Activated CD4-positive, alpha-beta T cell treated with anti-CD3 and anti-CD28 coated beads for 36 hours (primary cell): ENCODE data around the gene LIN7A. TPM values are rescaled to one million over a fixed set of nuclear protein-coding genes. Genes with fewer than 3 reads are reported as not detected.

Source experiments
- ATAC-seq: fragments of 200-7000 bp; cut with Tn5 transposase; one replicate; pipeline ENCODE4 v1.10.0; 2021; ENCODE audit warnings: mild to moderate bottlenecking, moderate library complexity
- CTCF ChIA-PET: fragments of 350-600 bp; sonication (Branson Sonifier 250); formaldehyde crosslinking; loops from one replicate; lab custom pipeline; 2021; ENCODE audit warnings: antibody characterized with exemption; lab: Charles Lee
- POLR2A ChIA-PET: fragments of 350-600 bp; sonication (Branson Sonifier 250); formaldehyde crosslinking; loops from one replicate; lab custom pipeline; 2021; ENCODE audit warnings: antibody characterized with exemption, inconsistent platforms; lab: Charles Lee
- DNase-seq: peaks from one replicate; pipeline ENCODE4 v3.0.0-alpha.2; 2020
- H3K27ac Mint-ChIP-seq: one replicate; pipeline ENCODE4 v1.8.0; 2021; ENCODE audit warnings: mixed read lengths
- H3K27me3 Mint-ChIP-seq: one replicate; pipeline ENCODE4 v1.8.0; 2021; ENCODE audit warnings: mixed read lengths
- H3K36me3 Mint-ChIP-seq: one replicate; pipeline ENCODE4 v1.8.0; 2021; ENCODE audit warnings: low read depth, mixed read lengths
- H3K4me1 Mint-ChIP-seq: one replicate; pipeline ENCODE4 v1.8.0; 2021; ENCODE audit warnings: mixed read lengths
- H3K4me3 Mint-ChIP-seq: one replicate; pipeline ENCODE4 v1.8.0; 2021; ENCODE audit warnings: mild to moderate bottlenecking, moderate library complexity, mixed read lengths
- H3K9me3 Mint-ChIP-seq: one replicate; pipeline ENCODE4 v1.8.0; 2021; ENCODE audit warnings: low read depth, mixed read lengths
- intact Hi-C, 2 experiments: fragments of 100-400 bp; cut with DNase I in 1 of 2; cut with micrococcal nuclease in 1 of 2; formaldehyde crosslinking; loops; one replicate each; pipeline versions ENCODE4 v1.14.2 to v1.15.1; 2022 to 2024; cut with DNase I, micrococcal nuclease
- total RNA-seq, 2 experiments: library from RNA; stranded (reverse); gene quantifications; one replicate each; pipeline ENCODE4 v1.2.3, GENCODE V29; 2021

LIN7A gene
- total RNA-seq, 2 experiments from 2014 or later = not detected

DNA sequence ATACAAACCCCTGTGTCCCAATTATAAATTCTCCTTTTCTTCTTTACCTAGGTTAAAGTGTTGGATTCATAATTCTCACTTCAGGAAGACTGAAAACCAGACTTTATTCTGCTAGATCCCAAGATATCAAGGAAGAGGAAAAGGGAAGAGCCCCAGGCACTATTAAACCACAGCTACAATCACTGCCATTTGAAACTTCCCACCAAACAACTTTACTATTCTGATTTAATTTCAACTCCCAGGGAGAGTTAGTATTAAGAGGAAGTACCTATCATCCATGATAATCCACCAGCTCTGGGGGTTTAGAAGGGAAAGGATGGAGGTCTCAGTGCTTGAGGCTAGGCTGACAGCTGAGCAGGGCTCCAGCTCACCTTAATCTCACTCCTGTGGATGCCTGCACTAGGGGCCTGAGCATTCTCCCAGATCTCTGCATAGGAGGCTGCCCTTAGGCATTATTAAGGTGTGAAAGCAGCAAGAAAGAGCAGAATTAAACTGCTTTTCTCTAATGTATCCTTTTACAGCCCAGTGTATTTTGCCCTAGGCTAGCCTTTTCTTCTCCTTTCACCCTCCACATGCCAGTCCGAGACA is 168.1 kb downstream of the LIN7A start:
- ChIA-PET CTCF (no interaction called here), POLR2A (interaction anchor here (0.6 kb wide), 1 partner anchor 698 kb away, joined by 4 read pairs; no protein-coding TSS in a partner anchor)
- Mint-ChIP-seq H3K27ac (no peak overlapping the region), H3K36me3 (no peaks in the 10 kb centered on the region), H3K4me1 (no peaks in the 10 kb centered on the region), H3K4me3 (no peak overlapping the region), H3K9me3 (peaks cover 8% of the 10 kb centered on the region), H3K27me3 (no peaks in the 10 kb centered on the region)
- DNase-seq = no peak
- no peak for ATAC-seq
- intact Hi-C loops = no loop called here

- Mint-ChIP-seq H3K36me3 (no peaks in the 10 kb centered on the region), H3K27me3 (no peaks in the 10 kb centered on the region), H3K27ac (no peak overlapping the region), H3K4me3 (no peak overlapping the region), H3K4me1 (no peaks in the 10 kb centered on the region), H3K9me3 (peaks cover 8% of the 10 kb centered on the region)
- no peak for ATAC-seq
- ChIA-PET CTCF (no interaction called here), POLR2A (no interaction called here)
- intact Hi-C loops = no loop called here
- DNase-seq = no peak
Observed at GRCh38 chr12:80766897-80767296, 170.8 kb downstream of the LIN7A start.

DNA sequence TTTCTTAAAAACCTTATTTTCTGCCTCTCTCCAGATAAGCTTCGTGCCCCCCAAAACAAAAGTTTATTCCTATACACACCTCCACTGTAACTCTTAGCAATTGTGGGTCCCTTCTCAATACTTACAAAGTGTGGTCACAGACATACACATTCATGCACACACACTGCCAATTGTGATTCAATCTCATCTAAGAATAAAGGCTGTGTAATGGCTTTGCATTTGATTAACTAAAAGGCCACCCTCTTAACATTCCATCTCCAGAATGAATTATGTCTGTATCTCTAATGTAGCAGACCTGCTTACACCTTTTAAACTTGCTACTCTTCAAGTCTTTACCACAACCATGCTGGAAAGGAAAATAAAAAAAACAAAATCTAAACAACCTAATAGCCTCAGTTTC is 171.5 kb downstream of the LIN7A start:
- Mint-ChIP-seq H3K4me3 (no peak overlapping the region), H3K27ac (no peak overlapping the region), H3K36me3 (no peaks in the 10 kb centered on the region), H3K27me3 (no peaks in the 10 kb centered on the region), H3K4me1 (no peaks in the 10 kb centered on the region), H3K9me3 (peaks cover 4% of the 10 kb centered on the region)
- DNase-seq = no peak
- ChIA-PET CTCF (no interaction called here), POLR2A (no interaction called here)
- no peak for ATAC-seq
- intact Hi-C loops = no loop called here

GRCh38 chr12:80763874-80764273 is 173.9 kb downstream of the LIN7A start:
- intact Hi-C loops = loop anchor here in 1 of 2 experiments (5.0 kb wide), 1 partner anchor 352 kb away; no protein-coding TSS in a partner anchor
- Mint-ChIP-seq H3K36me3 (no peaks in the 10 kb centered on the region), H3K27me3 (no peaks in the 10 kb centered on the region), H3K4me3 (no peak overlapping the region), H3K9me3 (peaks cover 2% of the 10 kb centered on the region), H3K4me1 (no peaks in the 10 kb centered on the region), H3K27ac (no peak overlapping the region)
- DNase-seq (no peak), ATAC-seq (no peak)
- ChIA-PET CTCF (interaction anchor here (0.7 kb wide), 1 partner anchor 9 kb away, joined by 4 read pairs; no protein-coding TSS in a partner anchor), POLR2A (no interaction called here)

- intact Hi-C loops = loop anchor here in 1 of 2 experiments (5.0 kb wide), 1 partner anchor 350 kb away; no protein-coding TSS in a partner anchor
- POLR2A ChIA-PET = no interaction called here
- H3K27ac Mint-ChIP-seq = no peak overlapping the region
Observed at GRCh38 chr12:80761838-80762237, 175.9 kb downstream of the LIN7A start.

DNA sequence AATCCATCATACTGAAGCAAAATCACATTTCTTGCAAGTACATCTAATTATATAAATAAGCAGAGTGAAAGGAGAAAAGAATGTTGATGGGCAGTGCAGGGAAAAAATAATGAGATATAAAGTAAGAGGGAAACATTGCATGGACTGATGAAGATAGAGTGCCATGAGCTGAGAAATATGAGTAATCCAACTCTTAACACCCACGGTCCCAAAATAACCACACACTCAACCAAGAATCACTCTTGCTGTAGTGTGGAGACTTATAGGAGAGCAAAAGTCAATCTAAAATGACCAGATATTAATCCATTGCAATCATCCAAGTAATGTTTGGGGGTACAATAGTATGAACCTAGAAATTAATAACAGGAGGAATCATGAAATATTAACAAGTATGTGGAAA is 180.9 kb downstream of the LIN7A start:
- CTCF ChIA-PET = interaction anchor here (1.0 kb wide), 1 partner anchor 9 kb away, joined by 3 read pairs; no protein-coding TSS in a partner anchor
- Mint-ChIP-seq H3K4me3 (no peak overlapping the region), H3K4me1 (no peaks in the 10 kb centered on the region), H3K36me3 (no peaks in the 10 kb centered on the region), H3K27ac (no peak overlapping the region), H3K27me3 (no peaks in the 10 kb centered on the region), H3K9me3 (peaks cover 7% of the 10 kb centered on the region)
- ATAC-seq = no peak
- POLR2A ChIA-PET = no interaction called here
- intact Hi-C loops = no loop called here
- no peak for DNase-seq

More at GRCh38 chr12:80761838-80762237, 175.9 kb downstream of the LIN7A start:
- no peak overlapping the region for H3K4me3 Mint-ChIP-seq
- H3K9me3 Mint-ChIP-seq = no peaks in the 10 kb centered on the region
- CTCF ChIA-PET = no interaction called here
- no peaks in the 10 kb centered on the region for H3K27me3 Mint-ChIP-seq
- H3K4me1 Mint-ChIP-seq = no peaks in the 10 kb centered on the region
- no peak for ATAC-seq
- H3K36me3 Mint-ChIP-seq = no peaks in the 10 kb centered on the region
- DNase-seq = no peak

- POLR2A ChIA-PET = no interaction called here
- no peaks in the 10 kb centered on the region for H3K36me3 Mint-ChIP-seq
- intact Hi-C loops = no loop called here
- H3K4me3 Mint-ChIP-seq = no peak overlapping the region
- CTCF ChIA-PET = no interaction called here
- ATAC-seq = no peak
- H3K9me3 Mint-ChIP-seq = peaks cover 8% of the 10 kb centered on the region
- no peaks in the 10 kb centered on the region for H3K4me1 Mint-ChIP-seq
- no peaks in the 10 kb centered on the region for H3K27me3 Mint-ChIP-seq
- H3K27ac Mint-ChIP-seq = no peak overlapping the region
- no peak for DNase-seq
Observed at GRCh38 chr12:80754274-80754673, 183.5 kb downstream of the LIN7A start.

- intact Hi-C loops = no loop called here
- H3K27me3 Mint-ChIP-seq = no peaks in the 10 kb centered on the region
- ChIA-PET CTCF (no interaction called here), POLR2A (no interaction called here)
- no peaks in the 10 kb centered on the region for H3K4me1 Mint-ChIP-seq
- no peak for DNase-seq
- H3K36me3 Mint-ChIP-seq = no peaks in the 10 kb centered on the region
- H3K9me3 Mint-ChIP-seq = peaks cover 8% of the 10 kb centered on the region
- no peak overlapping the region for H3K4me3 Mint-ChIP-seq
- ATAC-seq = no peak
- H3K27ac Mint-ChIP-seq = no peak overlapping the region
Observed at GRCh38 chr12:80752464-80752863, 185.3 kb downstream of the LIN7A start.

DNA sequence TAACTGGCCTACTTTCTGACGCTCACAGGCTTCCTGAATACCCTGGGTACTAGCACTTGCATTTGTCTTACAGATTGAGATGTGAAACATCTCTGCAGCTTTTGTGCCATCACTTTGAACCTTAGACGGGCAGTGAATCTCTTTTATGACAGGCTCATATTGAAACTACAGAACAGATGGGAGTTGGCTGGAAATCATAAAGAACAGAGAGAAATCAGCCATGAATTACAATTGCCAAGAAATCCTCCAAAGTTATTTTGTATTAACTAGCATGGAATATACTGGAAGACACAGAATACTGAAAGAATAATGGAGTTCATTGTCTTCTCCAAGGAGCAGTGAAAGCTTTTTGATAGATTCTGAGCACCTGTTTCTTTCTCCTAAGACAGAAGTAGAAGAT is 188.3 kb downstream of the LIN7A start:
- DNase-seq (no peak), ATAC-seq (no peak)
- no peak overlapping the region for H3K27ac Mint-ChIP-seq
- CTCF ChIA-PET = interaction anchor here (0.5 kb wide), 1 partner anchor 1878 kb away, joined by 4 read pairs; no protein-coding TSS in a partner anchor
- POLR2A ChIA-PET = no interaction called here
- H3K27me3 Mint-ChIP-seq = no peaks in the 10 kb centered on the region
- peaks cover 2% of the 10 kb centered on the region for H3K9me3 Mint-ChIP-seq
- intact Hi-C loops = no loop called here
- H3K4me3 Mint-ChIP-seq = no peak overlapping the region
- H3K36me3 Mint-ChIP-seq = no peaks in the 10 kb centered on the region
- no peaks in the 10 kb centered on the region for H3K4me1 Mint-ChIP-seq

- Mint-ChIP-seq H3K27ac (no peak overlapping the region), H3K4me3 (no peak overlapping the region), H3K27me3 (no peaks in the 10 kb centered on the region), H3K4me1 (no peaks in the 10 kb centered on the region), H3K9me3 (peaks cover 2% of the 10 kb centered on the region), H3K36me3 (no peaks in the 10 kb centered on the region)
- intact Hi-C loops = no loop called here
- POLR2A ChIA-PET = no interaction called here
- CTCF ChIA-PET = interaction anchor here (0.8 kb wide), 1 partner anchor 9 kb away, joined by 3 read pairs; no protein-coding TSS in a partner anchor
- ATAC-seq (no peak), DNase-seq (no peak)
Observed at GRCh38 chr12:80747800-80748199, 189.9 kb downstream of the LIN7A start.

- ChIA-PET CTCF (no interaction called here), POLR2A (no interaction called here)
- no peaks in the 10 kb centered on the region for H3K27me3 Mint-ChIP-seq
- no peak overlapping the region for H3K27ac Mint-ChIP-seq
- no peak overlapping the region for H3K4me3 Mint-ChIP-seq
- H3K9me3 Mint-ChIP-seq = peaks cover 2% of the 10 kb centered on the region
- intact Hi-C loops = no loop called here
- H3K36me3 Mint-ChIP-seq = no peaks in the 10 kb centered on the region
- no peak for DNase-seq
- no peak for ATAC-seq
- no peaks in the 10 kb centered on the region for H3K4me1 Mint-ChIP-seq
Observed at GRCh38 chr12:80745851-80746505, 191.8 kb downstream of the LIN7A start.
